ENCODE measurements around the gene EPSTI1.
"Not testable (repeated sequence)": the region's sequence is repeated elsewhere in the genome, so short reads cannot be mapped to it uniquely, and the experiment has no call there.

The EPSTI1 gene

DNA sequence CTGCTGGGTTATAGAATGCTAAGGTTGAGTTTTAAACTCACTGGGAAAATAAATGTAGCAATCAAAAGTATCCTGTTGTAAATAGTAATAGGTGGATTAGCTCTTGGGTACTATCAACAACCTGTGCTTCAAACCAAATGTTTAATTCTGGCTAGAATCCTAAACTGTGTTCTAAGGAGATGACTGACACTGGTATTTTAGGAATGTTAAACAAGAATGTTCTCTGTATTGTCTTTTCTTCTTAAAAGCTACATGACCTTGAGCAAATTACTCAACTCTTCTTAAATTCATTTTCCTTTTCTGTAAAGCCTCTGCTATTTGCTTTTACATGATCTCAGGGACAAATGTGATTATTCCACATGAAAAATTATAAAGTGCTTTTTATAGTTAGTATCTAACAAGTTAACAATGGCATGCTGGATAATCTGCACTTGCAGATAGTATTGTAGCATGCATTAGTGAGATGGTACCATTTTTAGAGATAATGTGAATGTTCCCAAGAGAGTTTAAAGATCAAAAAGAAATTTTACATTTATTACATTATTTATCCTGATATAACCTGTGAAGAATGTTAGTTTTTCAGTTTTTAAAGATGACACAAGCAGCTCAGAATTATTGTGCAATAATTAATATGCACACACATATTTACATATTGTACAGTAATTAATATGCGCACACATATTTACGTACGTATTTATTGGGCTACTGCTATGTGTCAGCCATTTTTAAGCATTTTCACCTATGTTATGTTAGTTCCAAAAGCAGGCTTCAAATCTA is 13.6 kb upstream of the EPSTI1 start:
- DNase-seq (ENCODE audit: low read depth), result no peak

DNA sequence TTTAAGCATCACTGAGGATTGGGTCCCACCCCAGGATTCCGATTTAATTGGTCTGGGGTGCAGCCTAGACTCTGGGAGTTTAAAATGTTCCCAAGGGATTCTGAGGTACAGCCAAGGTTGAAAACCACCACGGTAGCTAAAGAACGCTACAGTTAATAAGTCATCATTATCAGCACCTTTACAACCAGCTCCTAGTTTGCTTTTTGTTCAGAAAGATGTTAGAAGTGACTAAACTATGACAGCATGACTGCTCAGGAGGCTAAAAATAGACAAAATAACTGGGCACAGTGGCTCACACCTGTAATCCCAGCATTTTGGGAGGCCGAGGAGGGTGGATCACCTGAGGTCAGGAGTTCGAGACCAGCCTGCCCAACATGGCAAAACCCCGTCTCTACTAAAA is 11.7 kb upstream of the EPSTI1 start:
- no peak for DNase-seq (ENCODE audit: low read depth)

DNA sequence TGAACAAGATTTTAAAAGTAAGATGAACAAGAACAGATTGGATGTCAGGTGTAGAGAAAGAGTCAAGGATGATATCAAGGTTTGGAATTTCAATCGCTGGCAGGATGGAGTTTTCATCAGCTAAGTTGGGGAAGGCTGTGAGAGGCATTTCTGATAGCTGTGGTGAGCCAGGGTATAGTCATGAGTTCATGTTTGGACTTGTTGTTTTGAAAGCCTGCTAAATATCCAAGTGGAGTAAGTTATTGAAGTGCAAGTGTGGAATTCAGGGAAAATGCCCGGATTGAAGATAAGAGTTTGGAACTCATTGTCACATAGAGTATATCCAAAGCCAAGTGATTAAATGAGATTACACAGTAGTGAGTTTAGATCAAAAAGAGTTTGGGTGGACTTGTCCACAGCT is 11.0 kb upstream of the EPSTI1 start:
- DNase-seq (ENCODE audit: low read depth), result no peak

DNA sequence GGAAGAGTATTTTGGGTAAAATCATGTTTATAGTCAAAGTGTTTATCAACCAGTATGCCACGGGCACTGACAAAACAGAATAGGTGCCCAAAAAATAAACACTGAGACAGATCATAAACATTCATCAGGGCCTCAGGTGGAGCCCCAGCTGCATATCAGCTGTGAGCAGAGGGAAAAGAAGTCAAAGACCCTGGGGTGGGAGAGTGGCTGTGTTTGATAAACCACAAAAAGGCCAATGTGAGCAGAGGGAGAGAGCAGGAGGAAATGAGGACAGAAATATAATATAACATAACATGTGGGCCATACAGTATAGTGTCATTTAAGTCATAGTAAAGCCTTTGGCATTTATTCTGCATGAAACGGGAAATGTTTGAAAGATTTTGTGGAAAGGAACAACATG is 10.0 kb upstream of the EPSTI1 start:
- no peak for DNase-seq (ENCODE audit: low read depth)

DNA sequence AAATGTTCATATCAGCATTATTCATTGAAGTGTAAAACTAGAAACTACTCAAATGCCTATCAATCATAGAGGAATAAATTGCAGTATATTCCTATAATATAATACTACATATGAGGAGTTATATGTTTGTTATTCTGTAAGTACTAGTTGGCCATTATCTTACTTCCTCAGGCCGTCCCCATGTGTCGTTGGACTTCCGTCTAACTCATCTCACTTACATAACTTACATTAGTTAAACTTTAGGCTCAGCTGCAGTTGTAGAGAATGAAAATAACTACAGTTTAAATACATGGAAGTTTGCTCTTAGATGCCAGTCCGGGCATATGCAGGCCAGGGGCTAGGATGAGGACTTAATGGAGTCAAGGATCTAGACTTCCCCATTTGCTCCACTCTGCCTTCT is 8.6 kb upstream of the EPSTI1 start:
- DNase-seq (ENCODE audit: low read depth), result no peak

DNA sequence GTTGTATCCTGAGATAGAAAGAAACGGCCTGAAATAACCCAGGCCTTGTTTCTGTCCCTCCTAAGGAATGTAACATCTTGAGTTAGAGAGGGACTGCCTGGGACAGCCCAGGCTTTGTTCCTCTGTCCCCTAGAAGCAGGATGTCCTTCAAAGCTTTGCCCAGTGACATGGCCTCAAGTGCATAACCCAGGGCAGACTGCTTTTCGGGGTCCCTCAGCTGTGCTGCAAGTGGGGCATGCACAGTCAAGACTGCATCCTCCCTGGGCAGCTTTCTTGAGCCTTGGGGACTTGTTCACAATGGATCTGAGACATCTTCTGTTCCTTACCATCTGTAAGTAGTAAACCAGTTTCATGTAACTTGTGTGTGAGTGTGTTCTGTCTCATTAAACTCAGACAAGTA is 7.5 kb upstream of the EPSTI1 start:
- DNase-seq (ENCODE audit: low read depth), result no peak

DNA sequence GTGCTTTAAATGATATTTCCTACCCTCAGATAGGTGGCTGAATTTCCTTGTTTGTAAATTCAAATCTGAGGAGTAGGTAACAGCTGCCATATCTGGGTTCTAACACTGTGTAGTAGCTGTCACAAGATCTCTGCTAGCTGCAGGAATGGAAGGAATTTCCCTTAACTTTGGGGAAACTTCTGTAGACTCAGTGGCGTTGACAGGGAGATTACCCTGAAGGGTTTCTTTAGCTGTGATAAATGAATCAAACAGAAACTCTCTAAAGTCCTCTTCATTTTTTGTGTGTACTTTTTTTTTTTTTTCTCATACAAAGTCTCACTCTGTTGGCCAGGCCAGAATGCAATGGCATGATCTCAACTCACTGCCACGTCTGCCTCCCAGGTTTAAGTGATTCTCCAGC is 5.3 kb upstream of the EPSTI1 start:
- DNase-seq (ENCODE audit: low read depth), result no peak

DNA sequence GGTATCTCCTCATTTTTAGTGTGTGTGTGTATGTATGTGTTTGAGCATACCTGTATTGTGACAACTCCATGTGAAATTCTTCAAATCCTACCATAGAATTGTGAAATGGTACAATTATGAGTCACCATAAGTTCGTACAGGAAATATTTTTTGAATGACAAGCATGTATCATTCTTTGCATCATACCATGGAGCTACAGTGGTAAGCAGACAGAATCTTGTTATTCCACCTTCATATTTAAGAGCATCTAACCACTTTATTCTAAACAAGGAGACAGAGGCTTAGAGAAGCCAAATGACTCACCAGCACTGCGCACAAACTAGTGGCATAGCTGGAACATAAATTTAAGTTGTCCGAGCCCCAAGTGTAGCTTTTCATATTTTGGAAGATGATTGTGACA is 4.5 kb upstream of the EPSTI1 start:
- no peak for DNase-seq (ENCODE audit: low read depth)

DNA sequence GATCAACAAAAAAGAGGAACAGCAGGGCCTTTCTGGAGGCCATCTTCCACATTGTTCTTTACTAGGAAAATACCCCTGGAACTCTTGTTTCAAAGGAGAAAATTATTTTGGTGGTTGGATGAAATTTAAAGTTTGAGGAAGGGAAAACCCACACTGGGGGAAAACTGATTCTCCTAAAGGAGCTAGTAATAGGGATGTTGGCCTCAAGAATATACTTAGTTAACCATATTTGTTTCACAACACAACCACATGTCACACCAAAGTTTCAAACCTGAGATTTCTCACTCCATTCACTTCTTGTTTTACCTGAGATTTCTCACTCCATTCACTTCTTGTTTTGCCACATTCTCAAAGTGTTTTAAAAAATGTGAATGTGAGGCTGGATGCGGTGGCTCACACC is 2.8 kb upstream of the EPSTI1 start:
- no peak for DNase-seq (ENCODE audit: low read depth)

DNA sequence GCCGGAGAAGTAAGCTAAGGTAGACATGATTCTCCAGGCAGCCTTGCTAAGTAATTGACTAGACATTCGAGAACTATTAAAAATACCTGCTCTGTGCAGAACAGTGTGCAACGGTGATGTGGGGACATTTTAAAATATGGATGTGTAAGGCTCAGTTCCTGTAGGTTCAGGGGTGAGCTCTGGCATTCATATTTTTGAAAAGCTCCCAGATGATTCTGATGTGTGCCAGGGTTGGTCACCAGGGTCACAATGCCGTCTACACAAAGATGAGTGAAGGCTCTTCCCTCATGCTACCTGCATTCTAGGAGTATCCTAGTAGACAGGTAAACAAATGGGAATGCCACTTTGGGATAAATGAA is 702 bp upstream of the EPSTI1 start:
- DNase-seq (ENCODE audit: low read depth), result no peak

DNA sequence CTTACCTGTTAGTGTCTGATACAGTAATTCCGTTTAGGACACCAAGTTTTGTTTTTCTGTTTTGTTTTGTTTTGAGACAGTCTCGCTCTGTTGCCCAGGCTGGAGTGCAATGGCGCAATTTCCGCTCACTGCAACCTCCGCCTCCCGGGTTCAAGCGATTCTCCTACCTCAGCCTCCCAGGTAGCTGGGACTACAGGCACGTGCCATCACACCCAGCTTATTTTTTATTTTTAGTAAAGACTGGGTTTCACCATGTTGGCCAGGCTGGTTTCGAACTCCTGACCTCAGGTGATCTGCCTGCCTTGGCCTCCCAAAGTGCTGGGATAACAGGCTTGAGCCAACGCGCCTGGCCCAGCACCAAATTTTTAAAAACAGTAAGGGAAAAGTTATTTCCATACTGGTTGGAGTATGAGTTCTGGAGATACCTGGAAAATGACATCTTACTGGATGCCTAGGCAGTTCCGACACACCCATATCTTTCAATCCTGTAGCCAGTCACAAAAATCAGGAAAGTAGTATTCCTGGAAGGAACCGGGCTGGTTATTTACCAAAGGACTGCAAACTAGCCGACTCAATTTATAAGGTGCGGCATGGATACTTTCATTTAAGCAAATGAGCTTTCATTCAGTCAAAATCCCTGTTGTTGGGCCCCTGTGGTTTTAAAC is 676 bp downstream of the EPSTI1 start:
- DNase-seq (ENCODE audit: low read depth), result not testable (repeated sequence)

DNA sequence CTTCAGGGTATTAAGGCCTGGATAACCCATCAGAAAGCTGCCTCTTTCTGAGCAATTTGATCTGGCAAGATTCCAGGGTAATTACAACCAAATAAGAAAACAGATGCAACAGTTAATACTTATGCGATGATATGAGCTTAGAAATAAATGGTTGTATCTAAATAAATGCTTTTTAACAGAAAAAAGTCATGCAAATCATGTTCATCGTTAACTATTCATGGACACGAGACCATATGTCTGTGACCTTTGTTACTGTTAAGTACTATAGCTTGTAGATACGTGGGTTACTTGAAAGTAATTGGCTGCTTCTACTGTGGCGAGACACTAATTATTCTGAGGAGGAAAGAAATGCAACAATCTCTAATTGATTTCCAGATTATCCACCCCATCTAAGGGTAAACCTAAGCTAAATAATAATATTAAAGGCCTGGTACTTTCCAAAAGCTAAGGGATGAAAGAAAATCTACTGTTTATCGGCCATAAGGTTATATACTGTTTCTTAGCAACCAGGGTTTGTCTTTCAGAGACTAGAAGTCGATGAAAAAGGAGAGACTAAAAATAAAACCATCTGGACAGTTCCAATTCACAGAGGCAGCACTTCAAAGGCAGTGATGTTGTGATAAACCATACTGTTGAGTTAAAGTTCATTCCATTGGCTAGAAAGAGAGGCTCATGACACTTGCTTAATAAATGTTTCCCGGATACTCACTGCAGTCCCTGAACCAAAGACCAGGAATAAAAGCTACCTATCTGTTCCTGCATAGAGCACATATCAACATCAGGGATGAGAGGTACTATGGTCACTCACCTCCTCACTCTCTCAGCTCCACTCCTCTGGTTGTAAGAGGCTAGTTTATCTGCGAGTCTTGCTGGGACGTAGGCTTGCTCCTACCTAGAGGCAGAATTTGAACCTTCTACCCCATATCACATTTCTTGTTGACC is 1.5 kb downstream of the EPSTI1 start:
- DNase-seq (ENCODE audit: low read depth), result no peak

DNA sequence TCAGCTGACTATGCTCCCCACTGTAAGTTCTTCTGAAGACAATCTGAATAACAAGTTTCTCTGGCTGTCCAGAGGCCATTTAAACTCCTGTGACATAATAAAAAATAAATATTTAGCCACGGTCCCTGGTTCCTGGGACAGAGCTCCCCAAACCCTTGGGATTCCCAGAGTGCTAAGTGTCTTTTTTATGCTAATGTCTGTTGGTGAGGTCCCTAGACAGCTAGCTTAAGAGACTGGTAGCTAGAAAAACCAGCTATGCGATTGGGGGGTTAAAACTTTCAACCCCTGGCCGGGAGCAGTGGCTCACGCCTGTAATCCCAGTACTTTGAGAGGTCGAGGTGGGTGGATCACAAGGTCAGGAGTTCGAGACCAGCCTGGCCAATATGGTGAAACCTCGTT is 5.9 kb downstream of the EPSTI1 start:
- no peak for DNase-seq (ENCODE audit: low read depth)

DNA sequence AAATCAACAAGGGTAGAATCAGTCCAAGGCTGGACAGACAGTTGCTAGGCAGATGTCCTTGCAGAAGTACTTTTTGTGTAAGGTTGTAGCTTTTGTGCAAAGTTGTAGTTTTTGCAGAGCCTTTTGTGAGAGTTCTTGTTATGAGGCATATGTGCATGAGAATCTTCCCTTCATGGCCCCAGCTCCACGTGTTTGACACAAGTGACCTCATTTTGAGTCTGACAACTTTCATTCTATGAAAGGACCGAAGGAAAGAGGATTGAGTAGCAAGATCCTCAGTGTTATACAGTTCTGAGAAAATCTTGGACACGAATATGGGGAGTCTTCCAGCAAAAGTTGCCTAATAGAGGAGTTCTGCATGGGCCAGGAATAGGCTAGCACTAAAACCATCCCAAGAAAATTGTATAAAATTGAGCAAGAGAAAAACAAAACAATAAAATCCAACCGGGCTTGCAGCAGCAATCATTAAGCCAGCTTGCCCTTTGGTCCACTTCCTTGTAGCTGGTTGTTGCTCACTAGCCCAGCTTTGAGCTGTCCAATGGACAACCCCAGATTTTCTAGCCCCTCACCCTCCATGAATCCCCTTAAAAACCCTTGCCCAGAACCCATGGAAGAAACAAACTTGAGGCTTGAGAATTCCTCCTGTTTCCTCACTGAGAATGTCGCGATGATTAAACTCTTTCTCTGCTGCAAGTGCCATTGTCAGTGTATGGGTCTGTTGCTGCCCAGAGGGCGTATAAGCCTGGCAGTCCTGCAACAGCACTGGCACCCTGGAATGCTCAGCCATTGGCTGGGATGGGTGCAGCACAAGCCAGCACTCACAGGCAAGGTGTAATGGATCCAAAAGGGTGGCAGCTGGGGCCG is 6.5 kb downstream of the EPSTI1 start:
- DNase-seq (ENCODE audit: low read depth), result no peak

DNA sequence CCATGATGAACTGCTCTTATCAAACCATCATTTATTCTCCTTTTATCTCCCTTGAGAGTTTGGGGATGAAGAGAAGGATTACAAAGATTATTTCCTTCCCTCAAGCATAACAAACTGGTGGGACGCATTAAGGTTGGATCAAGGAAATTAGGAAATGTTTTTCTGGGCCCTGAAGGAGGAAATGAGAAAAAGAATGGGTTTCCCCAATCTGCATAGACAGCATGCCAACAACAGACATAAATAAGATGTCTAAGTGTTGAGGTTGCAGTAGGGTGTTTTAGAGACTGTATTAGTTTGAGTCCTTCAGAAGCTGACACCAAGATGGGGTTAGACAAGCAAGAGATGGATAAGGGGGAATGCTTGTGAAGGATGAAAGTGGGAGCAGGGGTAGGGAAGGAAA is 7.3 kb downstream of the EPSTI1 start:
- DNase-seq (ENCODE audit: low read depth), result no peak

DNA sequence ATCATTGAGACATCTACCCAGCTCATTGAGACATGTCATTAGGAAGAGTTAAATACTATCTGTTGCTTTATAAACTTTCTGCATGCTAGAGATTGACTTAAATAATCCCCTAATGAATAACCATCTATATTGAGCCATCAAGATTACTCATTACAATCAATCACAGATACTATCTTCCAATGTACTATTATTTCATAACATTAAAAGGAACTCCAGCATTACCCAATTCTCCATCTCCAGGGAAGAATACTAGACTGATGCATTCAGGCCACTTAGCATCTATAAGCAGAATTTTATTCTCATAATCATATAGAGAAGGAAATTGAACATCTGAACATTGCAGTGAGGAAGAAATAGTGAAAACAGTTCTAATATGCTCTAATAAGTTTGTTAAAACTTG is 8.0 kb downstream of the EPSTI1 start:
- DNase-seq (ENCODE audit: low read depth), result no peak

DNA sequence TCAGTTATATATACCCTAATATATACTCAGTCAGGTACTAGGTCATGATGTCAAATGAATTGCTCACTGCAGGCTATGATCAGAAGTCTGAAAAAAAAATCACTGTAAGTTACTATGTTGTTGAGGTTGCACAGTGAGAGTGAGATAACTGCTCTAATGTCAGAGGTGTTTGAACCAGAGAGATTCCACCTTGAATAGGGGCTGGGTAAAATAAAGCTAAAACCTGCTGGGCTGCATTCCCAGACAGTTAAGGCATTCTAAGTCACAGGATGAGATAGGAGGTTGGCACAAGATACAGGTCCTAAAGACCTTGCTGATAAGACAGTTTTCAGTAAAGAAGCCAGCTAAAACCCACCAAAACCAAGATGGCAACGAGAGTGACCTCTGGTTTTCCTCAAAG is 10.2 kb downstream of the EPSTI1 start:
- DNase-seq (ENCODE audit: low read depth), result no peak

DNA sequence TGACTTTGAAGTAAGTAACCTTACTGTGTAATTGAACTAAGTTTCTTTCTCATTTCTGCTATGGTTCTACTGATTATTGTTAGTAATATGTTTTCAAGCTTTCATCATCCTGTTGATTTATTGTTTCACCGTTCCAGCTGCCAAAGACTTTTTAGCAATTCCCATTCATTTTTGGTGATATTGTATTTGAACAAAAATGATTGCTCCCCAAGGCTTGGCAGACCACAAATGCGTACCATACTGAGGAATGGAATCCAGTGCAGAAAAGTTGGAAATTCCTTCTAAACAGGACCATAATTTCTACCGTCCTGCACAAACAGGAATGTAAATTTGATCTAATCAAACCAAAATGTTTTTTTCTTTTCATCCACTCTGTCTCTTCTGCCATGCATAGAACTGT is 10.7 kb downstream of the EPSTI1 start:
- no peak for DNase-seq (ENCODE audit: low read depth)

DNA sequence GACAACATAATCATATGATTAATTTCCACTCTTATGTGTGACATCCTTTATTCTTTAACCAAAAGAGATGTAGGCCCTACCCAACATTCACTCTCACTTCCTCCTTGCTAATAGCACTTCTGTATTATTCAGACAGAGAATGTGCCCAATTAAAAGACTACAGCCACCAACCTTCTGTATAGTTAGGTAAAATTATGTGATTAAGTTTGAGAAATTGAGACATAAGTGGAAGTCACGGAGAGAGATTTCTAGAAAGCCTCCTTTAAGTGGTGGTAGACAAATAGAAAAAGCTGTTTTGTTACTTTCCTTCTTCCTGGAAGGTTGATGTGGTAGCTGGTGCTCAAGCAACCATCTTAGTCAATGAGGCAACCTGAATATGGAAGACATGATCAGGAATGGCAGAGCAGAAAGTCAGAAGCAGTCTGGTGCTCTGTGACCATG is 14.8 kb downstream of the EPSTI1 start:
- no peak for DNase-seq (ENCODE audit: low read depth)

DNA sequence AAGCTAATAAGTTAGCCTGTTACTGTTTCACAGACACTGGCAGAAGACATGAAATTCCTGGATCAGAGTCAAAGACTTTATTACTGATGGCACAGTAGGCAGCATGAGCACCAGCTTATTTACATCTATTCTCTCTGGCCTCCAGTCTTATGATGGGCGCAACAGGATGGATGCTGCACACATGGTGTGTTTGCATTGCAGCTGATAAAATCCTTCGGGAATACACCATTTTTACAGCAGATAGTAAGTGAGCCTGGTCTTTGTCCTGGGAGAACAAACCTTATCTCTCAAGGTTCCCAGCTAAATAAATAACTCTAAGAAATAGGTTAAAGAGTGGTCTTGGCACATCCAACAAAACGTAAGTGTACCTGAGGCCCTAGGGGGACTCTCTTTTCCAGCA is 16.0 kb downstream of the EPSTI1 start:
- DNase-seq (ENCODE audit: low read depth), result no peak

DNA sequence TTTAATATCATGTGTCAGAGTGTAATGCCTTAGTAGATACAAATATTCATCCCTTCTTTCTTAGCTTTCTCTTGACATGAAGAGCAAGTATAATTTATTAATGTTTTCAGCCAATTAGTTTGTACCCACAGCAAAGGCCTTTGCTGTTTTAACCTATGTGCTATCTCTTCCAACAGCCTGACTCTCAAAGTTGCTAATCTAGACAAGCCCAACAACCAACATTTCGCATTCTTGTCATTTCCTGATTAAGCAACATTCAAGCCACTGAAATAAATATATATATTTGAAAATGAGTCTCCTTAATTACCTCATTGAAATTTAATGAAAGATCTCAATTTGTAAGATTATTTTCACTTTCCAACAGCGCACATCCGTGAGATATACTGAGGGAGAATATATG is 18.5 kb downstream of the EPSTI1 start:
- DNase-seq (ENCODE audit: low read depth), result no peak

Measured in activated T-cell treated with anti-CD3 and anti-CD28 coated beads for 1 hour (primary cell).